HCT116 (cell line): Measurements from ENCODE around the gene ACER2. TPM values are rescaled to one million over a fixed set of nuclear protein-coding genes. Genes with fewer than 3 reads are reported as not detected.

Source experiments
- ATAC-seq: fragments of 200-7000 bp; cut with Tn5 transposase; 2 replicates; pipeline ENCODE4 v1.9.1; 2020; ENCODE audit warnings: mild to moderate bottlenecking, moderate library complexity
- BruUV-seq: library from RNA; stranded (reverse); fragments of 400-500 nt; replicated peaks from 2 replicates; lab custom pipeline; 2021; lab: Mats Ljungman, UMichigan
- CTCF ChIA-PET: fragments of 300-600 bp; sonication (Branson Sonifier 250); formaldehyde crosslinking; loops from one replicate; lab custom pipeline; 2021; ENCODE audit warnings: antibody characterized with exemption; lab: Charles Lee
- POLR2A ChIA-PET: fragments of 300-600, 350-600 bp; sonication (Branson Sonifier 250); formaldehyde crosslinking; loops from one replicate; lab custom pipeline; 2021; ENCODE audit warnings: antibody characterized with exemption; lab: Charles Lee
- RAD21 ChIA-PET, 2 experiments: fragments of 300-600 bp; sonication (Branson Sonifier 250); formaldehyde crosslinking; loops; one replicate each; lab custom pipeline; 2023; ENCODE audit warnings: low total read pairs in 2 of 2; ENCODE audit not compliant: uncharacterized antibody in 2 of 2, unreplicated experiment in 2 of 2, low non-redundant PET in 1 of 2; lab: Charles Lee
- DNase-seq: peaks from one replicate; pipeline ENCODE4 v3.0.0-alpha.2; 2010; ENCODE audit warnings: low read depth, low spot score
- H2AFZ ChIP-seq: fragments of 200-600 bp; shearing (Covaris generic), sonication (generic); 2 replicates; pipeline ENCODE4 v1.6.1; 2017; ENCODE audit warnings: low read depth, mixed run types, mixed read lengths, antibody characterized with exemption, low read length; ENCODE audit not compliant: poor library complexity, severe bottlenecking
- H3K27ac ChIP-seq: 2 replicates; pipeline ENCODE4 v1.5.1; 2012; ENCODE audit warnings: low read depth, low read length
- H3K27me3 ChIP-seq: fragments of 200-600 bp; sonication (generic); 2 replicates; pipeline ENCODE4 v1.6.1; 2016; ENCODE audit warnings: mixed run types, low read length, mixed read lengths; ENCODE audit not compliant: insufficient read depth
- H3K36me3 ChIP-seq, 2 experiments: fragments of 200-500 bp in 1 of 2; fragments of 200-600 bp in 1 of 2; sonication (Bioruptor generic) in 1 of 2; sonication (generic) in 1 of 2; 2 replicates each; pipeline versions ENCODE4 v1.5.1 to v1.6.1; 2014 to 2016; ENCODE audit warnings: low read length in 2 of 2, inconsistent platforms in 1 of 2, mixed read lengths in 1 of 2, mixed run types in 1 of 2; ENCODE audit not compliant: insufficient read depth in 2 of 2, control insufficient read depth in 1 of 2
- H3K4me1 ChIP-seq, 2 experiments: fragments of 200-600 bp in 1 of 2; sonication (generic) in 1 of 2; 2 replicates each; pipeline versions ENCODE4 v1.5.1 to v1.6.1; 2012 to 2017; ENCODE audit warnings: low read length in 2 of 2, inconsistent platforms in 1 of 2, mild to moderate bottlenecking in 1 of 2, mixed read lengths in 1 of 2, mixed run types in 1 of 2, moderate library complexity in 1 of 2; ENCODE audit not compliant: insufficient read depth in 2 of 2, control insufficient read depth in 1 of 2
- H3K4me2 ChIP-seq: fragments of 200-600 bp; sonication (generic); 2 replicates; pipeline ENCODE4 v1.6.1; 2017; ENCODE audit warnings: mixed run types, low read length, mixed read lengths
- H3K4me3 ChIP-seq, 2 experiments: fragments of 200-600 bp in 1 of 2; sonication (generic) in 1 of 2; replicated peaks in 1 of 2; 2 replicates each; pipeline ENCODE4 v1.5.1; 2011 to 2016; ENCODE audit warnings: low read length in 2 of 2, control low read depth in 1 of 2, low read depth in 1 of 2, mild to moderate bottlenecking in 1 of 2, mixed read lengths in 1 of 2, mixed run types in 1 of 2
- H3K79me2 ChIP-seq: fragments of 200-600 bp; sonication (generic); 2 replicates; pipeline ENCODE4 v1.6.1; 2017; ENCODE audit warnings: mild to moderate bottlenecking, mixed run types, low read length, moderate library complexity, mixed read lengths; ENCODE audit not compliant: insufficient read depth
- H3K9ac ChIP-seq: fragments of 200-600 bp; sonication (generic); 2 replicates; pipeline ENCODE4 v1.6.1; 2016; ENCODE audit warnings: low read length, mixed read lengths
- H3K9me2 ChIP-seq: fragments of 200-600 bp; sonication (generic), shearing (Covaris generic); 2 replicates; pipeline ENCODE4 v1.6.1; 2017; ENCODE audit warnings: mixed run types, mild to moderate bottlenecking, moderate library complexity; ENCODE audit not compliant: insufficient read depth
- H3K9me3 ChIP-seq, 2 experiments: fragments of 200-500 bp in 1 of 2; fragments of 200-600 bp in 1 of 2; sonication (Bioruptor generic) in 1 of 2; sonication (generic) in 1 of 2; 2 replicates each; pipeline ENCODE4 v1.6.1; 2014 to 2017; ENCODE audit warnings: low read length in 2 of 2, mixed read lengths in 2 of 2, inconsistent platforms in 1 of 2, low read depth in 1 of 2, mild to moderate bottlenecking in 1 of 2, mixed run types in 1 of 2, moderate library complexity in 1 of 2; ENCODE audit not compliant: control insufficient read depth in 1 of 2, insufficient read depth in 1 of 2
- H4K20me1 ChIP-seq: fragments of 200-600 bp; sonication (generic), shearing (Covaris generic); 2 replicates; pipeline ENCODE4 v1.6.1; 2017; ENCODE audit warnings: mixed run types, mild to moderate bottlenecking, moderate library complexity; ENCODE audit not compliant: insufficient read depth
- RAD21 ChIP-seq: IDR thresholded peaks from 2 replicates; pipeline ENCODE4 v1.6.1; 2012; ENCODE audit warnings: low read depth, mild to moderate bottlenecking
- TCF7L2 ChIP-seq: IDR thresholded peaks from 2 replicates; pipeline ENCODE4 v1.7.0; 2011; ENCODE audit warnings: borderline replicate concordance, inconsistent platforms; ENCODE audit not compliant: insufficient read depth, insufficient read length; ENCODE audit errors: extremely low read depth
- intact Hi-C: fragments of 100-400 bp; cut with micrococcal nuclease; formaldehyde crosslinking; loops from 2 replicates; pipeline ENCODE4 v1.10.0; 2022
- total RNA-seq: library from RNA; stranded (reverse); gene quantifications from one replicate; pipeline ENCODE4 v1.2.1, GENCODE V29; 2021; ENCODE audit not compliant: unreplicated experiment
- TF ChIP-seq, protein P1 (sequence below), 3 experiments: fragments of 200-600 bp in 1 of 3; sonication (generic) in 1 of 3; IDR thresholded peaks in 2 of 3; conservative IDR thresholded peaks in 1 of 3; 2 replicates each; pipeline ENCODE4 v1.5.1; 2012 to 2017; ENCODE audit warnings: low read depth in 2 of 3, low read length in 2 of 3, antibody characterized with exemption in 1 of 3, borderline replicate concordance in 1 of 3, control low read depth in 1 of 3, mild to moderate bottlenecking in 1 of 3, mixed read lengths in 1 of 3, mixed run types in 1 of 3, moderate library complexity in 1 of 3; ENCODE audit not compliant: insufficient read depth in 1 of 3

ACER2 gene
- total RNA-seq, 1 experiment from 2014 or later = 4.3 TPM

DNA sequence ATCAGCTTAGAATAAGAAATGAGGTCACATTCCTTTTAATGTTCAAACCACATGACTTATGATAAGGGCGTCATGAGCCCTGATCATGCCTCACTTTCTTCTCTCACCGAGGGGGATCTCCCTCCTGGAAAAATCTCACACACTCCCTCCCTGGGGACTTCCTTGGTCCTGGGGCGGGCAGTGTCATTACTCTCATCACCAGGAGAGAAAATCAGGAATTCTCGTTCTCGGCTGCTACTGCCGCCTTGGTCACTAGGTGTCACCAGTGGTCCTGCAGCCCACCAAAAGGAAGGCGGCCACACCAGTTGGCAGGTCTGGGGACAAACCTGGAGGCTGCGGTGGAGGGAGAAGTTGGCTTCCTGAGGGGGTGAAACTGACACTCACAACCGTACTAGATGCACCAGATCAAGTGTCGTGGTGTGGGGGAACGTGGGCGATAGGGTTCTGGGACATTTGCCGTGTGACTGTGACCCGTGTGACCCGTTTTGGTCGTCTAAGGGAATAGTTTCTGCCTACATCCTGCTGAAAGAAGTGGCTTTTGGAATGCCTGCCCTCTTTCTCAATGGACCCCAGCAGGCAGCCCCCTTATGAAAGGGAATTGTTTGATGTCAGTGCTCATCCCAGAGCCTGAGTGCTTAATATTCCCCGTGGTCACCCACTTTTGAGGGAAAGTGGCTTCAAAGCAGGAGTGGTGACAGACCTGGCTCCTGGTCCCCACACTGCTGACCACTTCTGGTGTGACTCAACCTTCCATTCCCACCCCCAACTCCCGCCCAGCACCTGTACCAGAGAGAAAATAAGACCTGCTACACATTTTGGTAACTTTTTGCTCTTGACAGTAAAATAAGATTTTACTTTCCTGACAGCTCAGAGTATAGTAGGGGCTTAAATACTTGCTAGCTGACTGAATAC lies 63.2 kb downstream of the ACER2 start:
- Histone ChIP-seq H4K20me1 (no peaks in the 10 kb centered on the region), H3K9me3 (no peaks in the 10 kb centered on the region), H3K27ac (no peak overlapping the region), H3K79me2 (no peaks in the 10 kb centered on the region), H3K4me2 (peak overlapping the region; percentile 68), H3K9me2 (no peaks in the 10 kb centered on the region), H3K4me1 (peaks cover 4 to 8% of the 10 kb centered on the region in 2 experiments; a peak in 3 of 4 replicates), H3K36me3 (no peaks in the 10 kb centered on the region), H3K9ac (no peak overlapping the region), H3K27me3 (no peaks in the 10 kb centered on the region), H3K4me3 (peak overlapping the region; percentile 20 to 31), H2AFZ (peak overlapping the region; percentile 84)
- ChIA-PET CTCF (interaction anchor here (0.6 to 1.4 kb wide), 6 partner anchors 10 to 1639 kb away, joined by 3 to 8 read pairs (median 4); no protein-coding TSS in a partner anchor), RAD21 (interaction anchor here in 1 of 2 experiments (0.7 kb wide), 1 partner anchor 297 kb away, joined by 7 read pairs; no protein-coding TSS in a partner anchor), POLR2A (no interaction called here)
- TF ChIP-seq, protein P1, sequence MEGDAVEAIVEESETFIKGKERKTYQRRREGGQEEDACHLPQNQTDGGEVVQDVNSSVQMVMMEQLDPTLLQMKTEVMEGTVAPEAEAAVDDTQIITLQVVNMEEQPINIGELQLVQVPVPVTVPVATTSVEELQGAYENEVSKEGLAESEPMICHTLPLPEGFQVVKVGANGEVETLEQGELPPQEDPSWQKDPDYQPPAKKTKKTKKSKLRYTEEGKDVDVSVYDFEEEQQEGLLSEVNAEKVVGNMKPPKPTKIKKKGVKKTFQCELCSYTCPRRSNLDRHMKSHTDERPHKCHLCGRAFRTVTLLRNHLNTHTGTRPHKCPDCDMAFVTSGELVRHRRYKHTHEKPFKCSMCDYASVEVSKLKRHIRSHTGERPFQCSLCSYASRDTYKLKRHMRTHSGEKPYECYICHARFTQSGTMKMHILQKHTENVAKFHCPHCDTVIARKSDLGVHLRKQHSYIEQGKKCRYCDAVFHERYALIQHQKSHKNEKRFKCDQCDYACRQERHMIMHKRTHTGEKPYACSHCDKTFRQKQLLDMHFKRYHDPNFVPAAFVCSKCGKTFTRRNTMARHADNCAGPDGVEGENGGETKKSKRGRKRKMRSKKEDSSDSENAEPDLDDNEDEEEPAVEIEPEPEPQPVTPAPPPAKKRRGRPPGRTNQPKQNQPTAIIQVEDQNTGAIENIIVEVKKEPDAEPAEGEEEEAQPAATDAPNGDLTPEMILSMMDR (IDR thresholded peaks at IDR 0.05 in 2 of 3, conservative IDR thresholded peaks at IDR 0.05 in 1 of 3; ENCODE audit: borderline replicate concordance in 1 of 3, insufficient read depth in 1 of 3, low read depth in 2 of 3, low read length in 2 of 3) = peak; percentile 55 to 92 (median 83); a peak in 5 of 6 replicates
- TF ChIP-seq TCF7L2 (no peak), RAD21 (peak; percentile 84)
- peak; percentile 48 for DNase-seq
- ATAC-seq = peak; percentile 97
- no TSS peak for BruUV-seq
- intact Hi-C loops = loop anchor here (2.0 to 10.0 kb wide), 3 partner anchors 170 to 1643 kb away; no protein-coding TSS in a partner anchor
